Stimulated activated CD4-positive, alpha-beta T cell treated with anti-CD3 and anti-CD28 coated beads, TNF-alpha, amount 100 ng/mL, for 4 hours (primary cell): ENCODE results near the gene NBEAL2.

Experiments
- DNase-seq, 3 experiments: peaks; one replicate each; pipeline ENCODE4 v3.0.0-alpha.2; 2020; ENCODE audit warnings: low read depth in 3 of 3

Gene NBEAL2

GRCh38 chr3:46986055-46986730, 6.7 kb downstream of the NBEAL2 start:
- DNase-seq, result no peak

GRCh38 chr3:46986782-46987310, 7.4 kb downstream of the NBEAL2 start:
- DNase-seq, result no peak

GRCh38 chr3:46987319-46987742, 7.9 kb downstream of the NBEAL2 start:
- no peak for DNase-seq

- DNase-seq, result peak; percentile 67 to 74 (median 71)
Measured at GRCh38 chr3:46987743-46988401, 8.4 kb downstream of the NBEAL2 start.

- DNase-seq, result no peak
Measured at GRCh38 chr3:46988616-46989015, 9.2 kb downstream of the NBEAL2 start.

GRCh38 chr3:46989146-46989810, 9.8 kb downstream of the NBEAL2 start:
- DNase-seq, result no peak

- no peak for DNase-seq
Measured at GRCh38 chr3:46990573-46991374, 11.3 kb downstream of the NBEAL2 start.

GRCh38 chr3:46991406-46992165, 12.1 kb downstream of the NBEAL2 start:
- no peak for DNase-seq

- no peak for DNase-seq
Measured at GRCh38 chr3:46992231-46992630, 12.8 kb downstream of the NBEAL2 start.

- DNase-seq, result no peak
Measured at GRCh38 chr3:46993292-46993691, 13.8 kb downstream of the NBEAL2 start.

- DNase-seq, result no peak
Measured at GRCh38 chr3:46993986-46994385, 14.5 kb downstream of the NBEAL2 start.

GRCh38 chr3:46994801-46995731, 15.6 kb downstream of the NBEAL2 start:
- DNase-seq, result no peak

GRCh38 chr3:46995901-46996562, 16.6 kb downstream of the NBEAL2 start:
- no peak for DNase-seq

- DNase-seq, result no peak
Measured at GRCh38 chr3:46996689-46997452, 17.4 kb downstream of the NBEAL2 start.

GRCh38 chr3:46997453-46998091, 18.1 kb downstream of the NBEAL2 start:
- no peak for DNase-seq

- peak; percentile 56 to 62 (median 59) for DNase-seq
Measured at GRCh38 chr3:46998121-46998851, 18.8 kb downstream of the NBEAL2 start.

GRCh38 chr3:46998852-46999515, 19.5 kb downstream of the NBEAL2 start:
- DNase-seq, result no peak
